ENCODE results near the gene PDE6D. TPM values are rescaled to one million over a fixed set of nuclear protein-coding genes. Genes with fewer than 3 reads are reported as not detected.
A peak's percentile ranks its signal among the peaks of the same experiment; 100 is the strongest.

Gene PDE6D
- total and polyA plus RNA-seq, 2 of the 13 experiments (the other 11 are each of a cell fraction or from before 2014, with no cell fraction given), result 14.1 to 23.2 TPM

DNA sequence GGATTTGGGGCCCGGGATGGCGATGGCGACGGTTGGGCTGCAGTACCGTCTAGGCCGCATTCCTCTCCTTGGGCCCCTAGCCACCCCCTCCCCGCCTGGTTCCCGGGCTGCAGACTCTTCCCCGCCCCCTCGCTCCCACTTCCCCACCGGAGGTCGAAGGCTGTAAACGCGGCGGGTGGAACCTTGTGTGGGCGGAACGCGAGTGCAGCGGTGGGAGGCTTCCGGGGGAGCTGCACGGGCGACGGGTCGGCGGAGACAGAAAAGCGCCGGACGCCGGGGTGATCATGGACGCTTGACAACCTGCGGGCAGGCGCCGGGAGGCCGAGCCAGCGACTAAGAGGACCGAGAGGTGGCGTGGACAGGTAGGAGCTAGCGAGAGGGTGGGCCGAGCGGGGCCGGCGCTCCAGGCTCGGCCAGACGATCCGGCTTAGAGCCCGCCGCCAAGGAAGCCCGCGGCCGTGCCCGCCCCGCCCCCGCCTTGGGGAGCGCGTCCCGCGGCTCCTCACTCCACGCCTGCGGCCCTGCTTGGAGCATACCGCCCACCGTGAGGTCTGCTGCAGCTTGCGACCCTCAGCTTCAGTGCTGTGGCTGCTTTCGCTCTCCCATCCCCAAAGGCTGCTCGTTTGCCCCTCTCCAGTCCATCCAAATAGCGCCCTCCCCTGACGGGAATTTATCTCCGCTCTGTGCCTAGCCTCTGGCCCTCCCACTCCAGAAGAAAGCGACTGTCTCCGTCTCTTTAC, 5.3 kb upstream of the PDE6D start, which contains the start of gene COPS7B (continued):
- no peak for TF ChIP-seq ZNF646 (CRISPR knock-in tag; IDR thresholded peaks at IDR 0.05)
- TF ChIP-seq, protein P1, sequence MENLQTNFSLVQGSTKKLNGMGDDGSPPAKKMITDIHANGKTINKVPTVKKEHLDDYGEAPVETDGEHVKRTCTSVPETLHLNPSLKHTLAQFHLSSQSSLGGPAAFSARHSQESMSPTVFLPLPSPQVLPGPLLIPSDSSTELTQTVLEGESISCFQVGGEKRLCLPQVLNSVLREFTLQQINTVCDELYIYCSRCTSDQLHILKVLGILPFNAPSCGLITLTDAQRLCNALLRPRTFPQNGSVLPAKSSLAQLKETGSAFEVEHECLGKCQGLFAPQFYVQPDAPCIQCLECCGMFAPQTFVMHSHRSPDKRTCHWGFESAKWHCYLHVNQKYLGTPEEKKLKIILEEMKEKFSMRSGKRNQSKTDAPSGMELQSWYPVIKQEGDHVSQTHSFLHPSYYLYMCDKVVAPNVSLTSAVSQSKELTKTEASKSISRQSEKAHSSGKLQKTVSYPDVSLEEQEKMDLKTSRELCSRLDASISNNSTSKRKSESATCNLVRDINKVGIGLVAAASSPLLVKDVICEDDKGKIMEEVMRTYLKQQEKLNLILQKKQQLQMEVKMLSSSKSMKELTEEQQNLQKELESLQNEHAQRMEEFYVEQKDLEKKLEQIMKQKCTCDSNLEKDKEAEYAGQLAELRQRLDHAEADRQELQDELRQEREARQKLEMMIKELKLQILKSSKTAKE (CRISPR knock-in tag; IDR thresholded peaks at IDR 0.05; ENCODE audit: borderline replicate concordance), result peak; percentile 74; the same call in 1 of the 2 replicates
- no peak for TF ChIP-seq MLXIP (CRISPR knock-in tag; IDR thresholded peaks at IDR 0.05; ENCODE audit: borderline replicate concordance)
- peak; percentile 90 for TF ChIP-seq NR0B2 (CRISPR knock-in tag; IDR thresholded peaks at IDR 0.05)
- TF ChIP-seq ARID5B (CRISPR knock-in tag; IDR thresholded peaks at IDR 0.05), result peak; percentile 89
- no peak for TF ChIP-seq SNRNP70 (IDR thresholded peaks at IDR 0.05; ENCODE audit: low read depth, low read length)
- TF ChIP-seq, protein P2, sequence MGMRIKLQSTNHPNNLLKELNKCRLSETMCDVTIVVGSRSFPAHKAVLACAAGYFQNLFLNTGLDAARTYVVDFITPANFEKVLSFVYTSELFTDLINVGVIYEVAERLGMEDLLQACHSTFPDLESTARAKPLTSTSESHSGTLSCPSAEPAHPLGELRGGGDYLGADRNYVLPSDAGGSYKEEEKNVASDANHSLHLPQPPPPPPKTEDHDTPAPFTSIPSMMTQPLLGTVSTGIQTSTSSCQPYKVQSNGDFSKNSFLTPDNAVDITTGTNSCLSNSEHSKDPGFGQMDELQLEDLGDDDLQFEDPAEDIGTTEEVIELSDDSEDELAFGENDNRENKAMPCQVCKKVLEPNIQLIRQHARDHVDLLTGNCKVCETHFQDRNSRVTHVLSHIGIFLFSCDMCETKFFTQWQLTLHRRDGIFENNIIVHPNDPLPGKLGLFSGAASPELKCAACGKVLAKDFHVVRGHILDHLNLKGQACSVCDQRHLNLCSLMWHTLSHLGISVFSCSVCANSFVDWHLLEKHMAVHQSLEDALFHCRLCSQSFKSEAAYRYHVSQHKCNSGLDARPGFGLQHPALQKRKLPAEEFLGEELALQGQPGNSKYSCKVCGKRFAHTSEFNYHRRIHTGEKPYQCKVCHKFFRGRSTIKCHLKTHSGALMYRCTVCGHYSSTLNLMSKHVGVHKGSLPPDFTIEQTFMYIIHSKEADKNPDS (CRISPR knock-in tag; IDR thresholded peaks at IDR 0.05), result 0 out of 2 replicates have a peak, but pooled peaks have one; percentile 61
- TF ChIP-seq SSRP1 (CRISPR knock-in tag; IDR thresholded peaks at IDR 0.05), result peak; percentile 67; the same call in 1 of the 2 replicates
